ENCODE measurements around the gene SDHAF1.

The SDHAF1 gene

DNA sequence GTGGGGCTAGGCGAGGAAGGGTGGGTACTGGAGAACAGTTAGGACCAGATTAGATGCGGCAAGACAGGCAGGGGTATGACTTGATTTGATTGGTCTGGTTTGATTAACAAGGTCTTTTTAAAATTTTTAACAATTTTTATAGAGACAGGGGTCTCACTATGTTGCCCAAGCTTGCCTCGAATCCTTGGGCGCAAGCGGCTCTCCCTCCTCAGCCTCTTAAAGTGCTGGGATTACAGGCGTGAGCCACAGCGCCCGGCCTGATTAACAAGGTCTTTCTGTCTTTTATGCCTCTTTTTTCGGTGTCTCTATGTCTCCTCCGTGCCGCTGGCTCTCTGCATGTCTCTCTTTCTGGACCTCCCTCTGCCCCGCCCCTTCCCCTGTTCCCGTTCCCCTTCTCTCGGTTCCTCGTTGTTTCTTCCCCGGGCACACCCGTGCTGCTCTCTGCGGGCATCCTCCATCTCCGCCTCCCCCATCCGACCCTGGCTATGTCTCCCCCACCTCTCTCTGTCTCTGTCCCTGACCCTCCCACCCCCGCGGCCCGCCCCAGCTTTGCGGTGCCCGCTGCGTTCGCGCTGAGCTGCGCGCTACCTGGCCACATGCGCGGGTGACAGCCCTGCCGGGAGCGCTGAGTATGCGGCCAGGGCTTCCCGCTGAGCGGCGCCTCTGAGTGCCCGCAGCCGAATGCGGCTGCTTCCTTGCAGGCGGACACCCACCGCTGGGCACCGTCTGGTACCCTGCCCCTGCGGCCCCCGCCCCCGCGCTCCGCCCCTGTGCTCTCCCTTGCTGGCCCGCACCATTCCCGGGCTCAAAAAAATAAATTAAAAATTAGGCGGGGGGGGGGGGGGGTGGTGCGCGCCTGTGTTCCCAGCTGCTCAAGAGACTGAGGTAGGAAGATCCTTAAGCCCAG lies 8.1 kb upstream of the SDHAF1 start:
- DNase-seq (ENCODE audit: low read depth), result no peak

DNA sequence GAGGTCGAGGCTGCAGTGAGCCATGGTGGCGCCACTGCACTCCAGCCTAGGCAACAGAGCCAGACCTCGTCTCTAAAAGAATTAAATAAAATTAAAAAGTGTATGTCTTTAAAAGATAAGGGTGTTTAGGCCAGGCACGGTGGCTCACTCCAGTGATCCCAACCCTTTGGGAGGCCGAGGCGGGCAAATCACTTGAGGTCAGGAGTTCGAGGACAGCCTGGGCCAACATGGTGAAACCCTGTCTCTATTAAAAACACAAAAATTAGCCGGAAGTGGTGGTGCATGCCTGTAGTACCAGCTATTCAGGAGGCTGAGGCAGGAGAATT lies 7.5 kb upstream of the SDHAF1 start:
- DNase-seq (ENCODE audit: low read depth), result no peak

DNA sequence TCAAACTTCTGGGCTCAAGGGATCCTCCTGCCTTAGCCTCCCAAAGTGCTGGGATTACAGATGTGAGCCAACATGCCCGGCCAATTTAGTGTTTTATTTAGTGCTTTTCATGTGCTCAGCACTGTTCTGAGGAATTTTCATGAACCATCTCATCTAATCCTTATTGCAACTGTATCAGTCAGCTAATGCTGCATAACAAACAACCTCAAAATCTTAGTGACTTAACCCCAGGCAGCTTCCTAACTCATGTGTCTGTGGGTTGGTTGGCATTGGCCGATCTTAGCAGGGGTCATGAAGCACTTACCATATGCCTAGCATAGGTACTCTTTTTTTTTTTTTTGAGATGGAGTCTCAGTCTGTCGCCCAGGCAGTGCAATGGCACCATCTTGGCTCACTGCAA lies 6.2 kb upstream of the SDHAF1 start:
- no peak for DNase-seq (ENCODE audit: low read depth)

DNA sequence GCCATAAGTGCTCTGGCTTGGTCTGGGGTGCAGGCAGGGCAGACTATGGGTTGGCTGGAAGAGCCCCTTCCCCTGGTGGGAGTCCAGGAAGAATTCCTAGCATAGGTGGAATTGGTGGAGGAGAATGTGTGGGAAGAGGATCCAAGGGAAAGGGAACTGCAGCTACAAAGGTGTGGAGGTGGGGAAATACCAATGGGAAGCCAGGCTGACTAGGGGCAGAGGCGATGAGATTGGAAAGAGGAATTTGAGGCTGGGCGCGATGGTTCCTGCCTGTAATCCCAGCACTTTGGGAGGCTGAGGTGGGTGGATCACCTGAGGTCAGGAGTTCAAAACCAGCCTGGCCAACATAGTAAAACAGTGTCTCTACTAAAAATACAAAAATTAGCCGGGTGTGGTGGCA lies 4.8 kb upstream of the SDHAF1 start:
- no peak for DNase-seq (ENCODE audit: low read depth)

DNA sequence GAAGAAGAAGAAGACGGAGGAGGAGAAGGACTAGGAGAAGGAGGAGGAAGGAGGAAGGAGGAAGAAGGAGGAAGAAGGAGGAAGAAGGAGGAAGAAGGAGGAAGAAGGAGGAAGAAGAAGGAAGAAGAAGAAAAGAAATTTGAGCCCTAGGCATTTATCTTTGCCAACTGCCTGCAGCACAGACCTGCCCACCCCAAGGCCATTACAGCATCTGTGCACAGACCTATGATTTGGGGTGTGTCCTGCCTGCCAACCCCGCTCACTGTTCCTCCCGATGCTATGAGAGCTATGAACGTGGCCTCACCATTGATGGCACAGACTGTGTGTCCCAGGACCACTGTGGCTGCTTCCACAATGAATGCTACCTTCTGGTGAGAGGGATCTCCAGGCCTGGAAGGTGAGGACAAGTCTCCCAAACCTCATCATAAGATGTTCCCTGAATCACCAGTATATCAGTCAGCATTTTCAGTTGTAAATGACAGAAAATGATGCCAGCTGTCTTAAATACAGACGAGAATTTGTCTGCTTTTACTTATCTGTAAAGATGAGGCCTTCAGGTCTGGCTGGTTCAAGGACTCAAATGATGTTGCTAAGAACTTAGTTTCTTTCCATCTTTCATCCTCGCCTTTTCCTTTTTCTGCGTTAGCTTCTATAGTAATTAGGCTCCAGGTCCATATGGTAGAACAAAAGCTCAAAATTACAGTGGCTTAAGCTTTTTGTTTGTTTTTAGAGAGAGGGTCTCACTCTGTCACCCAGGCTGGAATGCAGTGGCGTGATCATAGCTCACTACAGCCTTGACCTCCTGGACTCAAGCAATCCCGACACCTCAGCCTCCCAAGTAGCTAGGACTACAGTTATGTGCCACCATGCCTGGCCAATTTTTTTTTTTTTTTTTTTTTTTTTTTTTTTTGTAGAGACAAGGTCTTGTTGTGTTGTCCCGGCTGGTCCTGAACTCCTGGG lies 3.9 kb upstream of the SDHAF1 start:
- DNase-seq (ENCODE audit: low read depth), result no peak

DNA sequence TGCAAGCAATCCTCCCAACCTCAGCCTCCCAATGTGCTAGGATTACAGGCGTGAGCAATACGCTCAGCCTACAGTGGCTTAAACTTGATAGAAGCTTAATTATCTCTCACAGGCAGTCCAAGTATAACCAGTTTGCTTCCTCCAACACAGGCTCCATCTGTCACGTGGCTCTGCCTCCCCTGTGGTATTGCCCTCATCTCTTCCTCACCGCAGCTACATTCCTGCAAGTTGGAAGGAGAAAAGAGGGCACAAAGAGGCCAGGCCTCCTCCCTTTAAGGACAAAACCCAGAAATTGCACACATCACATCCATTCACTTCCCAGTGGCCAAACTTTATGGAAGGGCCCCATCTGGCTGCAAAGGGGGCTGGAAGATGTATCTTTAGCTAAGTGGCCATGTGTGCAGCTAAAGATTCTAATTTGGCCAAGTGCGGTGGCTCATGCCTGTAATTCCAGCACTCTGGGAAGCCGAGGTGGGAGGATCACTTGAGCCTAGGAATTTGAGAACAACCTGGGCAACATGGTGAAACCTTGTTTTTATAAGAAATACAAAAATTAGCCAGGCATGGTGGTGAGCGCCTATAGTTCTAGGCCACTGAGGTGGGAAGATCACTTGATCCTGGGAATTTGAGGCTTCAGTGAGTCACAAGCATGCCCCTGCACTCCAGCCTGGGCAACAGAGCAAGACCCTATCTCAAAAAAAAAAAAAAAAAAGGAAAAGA lies 3.1 kb upstream of the SDHAF1 start:
- peak; percentile 21 for DNase-seq (ENCODE audit: low read depth)

DNA sequence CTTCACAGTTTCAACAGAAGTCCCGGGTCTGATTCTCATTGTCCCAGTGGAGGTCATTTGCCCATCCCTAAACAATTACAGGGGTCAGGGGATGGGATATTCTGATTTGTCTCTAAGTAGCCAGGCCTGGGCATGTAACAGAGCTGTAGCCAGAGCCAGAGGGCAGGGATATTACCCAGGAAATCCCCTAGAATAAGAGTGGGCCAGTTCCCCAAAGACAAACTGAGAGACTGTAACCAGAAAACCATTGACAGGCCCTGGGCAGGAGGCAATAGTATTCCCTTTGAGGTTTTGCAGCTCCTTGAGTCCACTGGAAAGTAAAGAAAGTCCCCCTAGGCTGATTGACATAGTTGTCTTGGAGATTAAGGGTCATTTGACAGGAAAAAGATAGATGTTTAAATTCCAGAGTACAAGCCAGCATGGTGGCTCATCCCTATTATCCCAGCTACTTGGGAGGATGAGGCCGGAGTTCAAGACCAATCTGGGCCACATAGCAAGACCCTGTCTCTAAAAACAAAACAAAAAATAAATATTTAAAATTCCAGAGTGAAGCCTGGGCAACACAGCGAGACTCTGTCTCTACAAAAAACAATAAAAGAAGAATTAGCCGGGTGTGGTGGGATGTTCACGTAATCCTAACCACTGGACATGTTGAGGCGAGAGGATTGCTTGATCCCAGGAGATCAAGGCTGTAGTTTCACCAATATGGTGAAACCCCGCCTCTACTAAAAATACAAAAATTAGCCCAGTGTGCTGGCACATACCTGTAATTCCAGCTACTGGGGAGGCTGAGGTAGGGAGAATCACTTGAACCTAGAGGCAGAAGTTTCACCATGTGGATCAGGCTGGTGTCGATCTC lies 1.9 kb upstream of the SDHAF1 start:
- no peak for DNase-seq (ENCODE audit: low read depth)

DNA sequence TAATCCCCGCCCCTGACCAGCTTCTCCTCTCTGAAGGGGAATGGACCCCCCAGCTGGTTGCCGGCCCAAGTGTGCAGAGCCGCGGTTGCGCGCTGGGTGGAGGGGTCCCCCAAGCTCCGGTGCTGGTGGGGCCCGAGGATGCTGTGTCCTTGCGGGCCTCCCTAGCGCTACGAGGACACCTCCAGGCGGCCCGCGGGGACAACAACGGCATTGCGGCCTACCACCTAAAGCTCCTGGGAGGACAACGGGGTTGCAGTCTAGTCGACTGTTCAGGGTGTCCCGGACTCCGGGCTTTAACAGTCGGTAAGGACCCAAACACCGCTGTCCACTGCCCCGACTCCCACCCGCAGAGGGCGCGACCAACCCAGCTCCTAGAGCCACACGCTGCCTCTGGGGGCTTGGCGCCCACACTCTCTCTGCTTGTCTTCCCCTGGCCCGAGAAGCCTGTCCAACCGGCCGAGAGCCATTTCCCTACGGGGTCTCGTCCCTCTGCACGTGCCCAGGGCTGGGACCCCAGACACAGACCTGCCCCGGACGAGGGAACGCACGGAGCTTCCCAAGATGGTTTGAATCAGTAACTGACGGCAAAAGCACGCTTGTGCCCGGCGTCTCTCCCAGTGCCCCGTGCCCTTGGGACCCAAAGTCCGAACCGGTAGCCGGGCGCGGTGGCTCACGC lies 927 bp upstream of the SDHAF1 start:
- DNase-seq (ENCODE audit: low read depth), result no peak

DNA sequence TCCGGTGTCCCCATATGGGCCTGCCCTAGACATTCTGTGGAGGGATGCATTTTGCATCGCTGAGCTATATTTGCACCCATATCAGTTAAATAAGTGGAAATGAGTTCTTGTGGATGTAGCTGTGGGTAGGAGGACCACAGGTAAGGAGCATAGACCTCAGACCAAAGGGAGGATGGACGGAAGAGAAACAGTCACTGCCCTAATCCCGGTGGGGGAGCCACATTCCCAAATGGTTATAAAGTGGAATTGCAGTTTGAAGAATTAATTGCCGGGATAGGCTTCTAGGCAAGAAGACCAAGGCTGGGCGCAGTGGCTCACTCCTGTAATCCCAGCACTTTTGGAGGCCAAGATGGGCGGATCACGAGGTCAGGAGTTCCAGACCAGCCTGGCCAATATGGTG lies 1.8 kb downstream of the SDHAF1 start:
- DNase-seq (ENCODE audit: low read depth), result no peak

DNA sequence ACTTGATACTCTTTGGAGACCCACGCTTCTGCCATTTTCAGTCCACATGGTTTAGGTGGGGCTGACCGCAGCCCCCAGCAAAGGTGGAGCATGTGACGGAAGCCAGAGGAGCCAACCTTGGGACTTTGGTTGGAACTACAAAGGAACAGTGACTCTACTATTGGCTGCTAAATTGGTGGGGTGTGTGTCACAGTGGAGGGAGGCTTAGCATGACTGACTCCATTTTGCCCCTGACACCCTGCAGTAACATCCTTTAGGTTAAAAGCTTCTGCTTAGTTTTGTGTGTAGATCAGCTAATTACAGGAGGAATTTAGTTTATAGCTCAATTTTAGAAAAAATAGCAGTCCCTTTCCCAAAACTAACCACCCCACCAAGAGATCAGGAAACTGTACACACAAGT lies 6.6 kb downstream of the SDHAF1 start:
- DNase-seq (ENCODE audit: low read depth), result no peak

DNA sequence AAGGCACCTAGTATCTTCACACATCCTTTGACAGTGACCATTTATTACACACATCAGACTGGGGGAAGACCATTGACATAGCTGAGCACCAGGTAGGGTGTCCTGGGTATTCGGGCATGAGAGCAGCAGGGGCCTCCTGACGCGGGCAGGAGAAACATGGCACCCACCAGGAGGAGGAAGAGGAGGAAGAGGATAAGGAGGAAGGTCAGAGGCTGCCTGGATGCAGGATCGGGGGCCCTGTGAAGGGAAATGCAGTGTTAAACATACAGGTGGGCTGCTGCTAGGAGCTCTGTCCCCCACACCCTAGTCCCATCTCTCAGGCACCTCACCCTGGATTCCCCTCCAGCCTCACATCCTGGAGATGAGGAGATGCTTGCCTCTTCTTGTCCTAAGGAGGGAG lies 8.3 kb downstream of the SDHAF1 start:
- no peak for DNase-seq (ENCODE audit: low read depth)

DNA sequence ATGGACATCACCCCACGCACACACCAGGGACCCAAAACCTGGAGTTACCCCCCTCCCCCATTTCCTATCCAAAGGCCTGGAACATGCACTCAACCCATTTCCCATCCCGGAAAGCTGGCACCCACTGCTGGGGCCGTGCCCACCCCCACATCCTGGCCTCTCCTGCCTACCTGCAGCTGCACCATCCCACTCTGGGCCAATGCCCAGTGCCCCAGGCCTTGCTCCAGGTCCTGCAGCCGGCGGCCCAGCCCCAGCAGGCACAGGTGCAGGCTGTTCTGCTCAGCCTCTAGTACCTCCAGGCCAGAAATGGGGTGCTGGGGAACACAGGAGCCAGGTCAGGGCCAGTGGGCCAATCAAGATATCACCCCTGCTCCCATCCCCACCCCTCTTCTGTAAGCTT lies 12.0 kb downstream of the SDHAF1 start:
- DNase-seq (ENCODE audit: low read depth), result no peak

DNA sequence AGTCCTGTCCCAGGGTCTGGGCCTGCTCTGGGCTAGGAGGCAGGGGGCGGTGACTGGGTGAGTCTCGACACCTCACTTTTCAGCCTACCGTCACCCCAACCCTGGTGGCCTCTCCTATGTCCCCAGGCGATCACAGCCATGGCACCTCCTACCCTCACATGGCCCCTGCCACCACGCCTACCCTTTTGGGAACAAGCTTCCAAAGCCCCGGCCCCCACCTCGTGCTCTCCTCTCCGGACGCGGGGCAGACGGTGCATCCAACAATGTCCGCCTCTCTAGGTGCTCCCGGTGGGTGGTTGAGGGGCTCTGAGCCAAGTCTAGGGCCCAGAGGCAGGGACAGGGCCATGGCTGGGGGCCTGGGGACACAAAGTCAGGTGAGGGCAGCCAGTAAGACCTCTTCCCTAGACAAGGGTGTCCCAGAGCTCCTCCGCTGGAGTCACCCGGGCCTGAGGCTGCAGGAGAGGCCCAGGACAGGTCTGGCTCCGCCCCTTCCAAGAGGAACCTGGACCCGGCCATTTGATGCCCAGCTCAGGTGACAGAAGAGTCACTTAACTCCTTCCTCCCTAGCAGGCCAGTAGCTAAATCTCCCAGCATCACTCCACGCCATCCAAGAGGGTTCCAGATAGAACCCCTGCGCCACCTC lies 13.5 kb downstream of the SDHAF1 start, which contains the start of gene SYNE4:
SYNE4 (minus strand) TSS at position 478 of the 643 bp plus-strand sequence; CDS start at position 346, 132 bp downstream.
- no peak for DNase-seq (ENCODE audit: low read depth)

DNA sequence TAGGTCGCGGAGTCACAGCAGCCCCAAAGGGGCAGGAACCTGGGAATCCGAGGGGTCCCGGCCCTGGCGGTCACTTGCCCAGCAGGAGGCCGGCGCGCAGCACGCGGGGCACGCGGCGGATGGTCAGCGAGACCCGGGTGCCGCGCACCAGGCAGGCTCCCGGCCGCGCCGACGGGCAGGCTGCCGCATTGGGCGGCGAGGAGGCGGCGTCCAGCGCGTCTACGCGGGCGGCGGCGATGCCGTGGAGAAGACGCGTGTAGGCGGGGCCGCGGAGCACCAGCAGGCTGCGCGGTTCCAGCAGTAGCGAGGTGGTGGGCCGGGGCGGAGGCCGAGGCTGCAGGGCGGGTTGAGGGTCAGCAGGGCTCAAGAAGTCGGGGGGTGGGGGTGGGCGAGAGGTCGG lies 14.2 kb downstream of the SDHAF1 start:
- no peak for DNase-seq (ENCODE audit: low read depth)

DNA sequence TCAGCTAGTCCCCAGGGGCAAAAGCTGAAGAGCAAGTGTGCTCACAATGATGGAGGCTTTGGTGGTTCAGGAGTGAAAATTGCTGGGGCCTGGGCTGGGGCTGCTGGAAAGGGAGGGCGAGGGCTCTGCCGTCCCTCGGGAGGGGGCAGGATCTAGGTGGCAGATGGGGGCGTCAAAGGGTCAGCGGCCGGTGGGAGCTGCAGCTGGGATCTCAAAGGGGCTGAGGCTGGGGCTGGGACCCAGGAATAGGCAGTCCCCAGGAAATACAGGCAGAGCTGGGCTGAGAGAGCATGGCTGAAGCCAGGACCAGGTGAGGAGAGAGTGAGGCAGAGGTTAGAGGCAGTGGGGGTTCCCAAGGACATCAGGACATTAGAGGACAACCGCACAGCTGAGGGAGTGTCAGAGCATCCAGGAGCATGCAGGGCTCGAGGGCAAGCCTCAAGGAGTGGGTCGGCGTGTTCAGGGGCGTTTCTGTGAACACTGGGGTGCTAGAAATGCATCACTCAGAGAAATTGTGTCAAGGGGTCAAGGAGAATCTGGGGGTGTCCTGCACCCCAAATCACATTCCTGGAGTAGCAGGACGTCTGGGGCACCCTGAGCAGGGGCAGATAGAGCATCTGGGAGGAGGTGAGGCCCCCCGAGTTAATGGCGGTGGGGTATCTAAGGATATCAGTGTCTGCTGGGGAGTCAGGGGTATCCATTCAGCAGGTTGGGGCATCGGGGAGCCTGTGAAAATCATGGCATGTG lies 14.8 kb downstream of the SDHAF1 start:
- no peak for DNase-seq (ENCODE audit: low read depth)

DNA sequence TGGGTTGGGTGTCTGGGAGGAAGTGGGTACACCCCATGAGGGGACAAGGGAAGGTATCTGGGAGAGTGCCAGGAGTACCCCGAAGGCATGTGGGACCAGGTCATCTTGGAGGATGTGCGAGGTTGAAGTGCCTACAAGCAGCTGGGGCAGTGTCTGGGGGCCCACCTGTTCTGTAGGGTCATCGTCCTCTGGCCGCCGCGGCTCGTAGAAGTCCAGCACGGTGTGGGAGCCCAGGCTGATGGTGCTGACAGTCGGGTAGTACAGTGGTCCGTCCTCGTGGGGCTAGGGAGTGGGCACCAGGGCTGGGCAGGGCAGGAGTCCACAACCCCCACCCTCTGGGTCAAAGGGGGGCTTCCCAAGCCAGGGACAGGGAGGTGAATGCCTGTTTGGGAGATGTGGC lies 15.4 kb downstream of the SDHAF1 start:
- DNase-seq (ENCODE audit: low read depth), result no peak

DNA sequence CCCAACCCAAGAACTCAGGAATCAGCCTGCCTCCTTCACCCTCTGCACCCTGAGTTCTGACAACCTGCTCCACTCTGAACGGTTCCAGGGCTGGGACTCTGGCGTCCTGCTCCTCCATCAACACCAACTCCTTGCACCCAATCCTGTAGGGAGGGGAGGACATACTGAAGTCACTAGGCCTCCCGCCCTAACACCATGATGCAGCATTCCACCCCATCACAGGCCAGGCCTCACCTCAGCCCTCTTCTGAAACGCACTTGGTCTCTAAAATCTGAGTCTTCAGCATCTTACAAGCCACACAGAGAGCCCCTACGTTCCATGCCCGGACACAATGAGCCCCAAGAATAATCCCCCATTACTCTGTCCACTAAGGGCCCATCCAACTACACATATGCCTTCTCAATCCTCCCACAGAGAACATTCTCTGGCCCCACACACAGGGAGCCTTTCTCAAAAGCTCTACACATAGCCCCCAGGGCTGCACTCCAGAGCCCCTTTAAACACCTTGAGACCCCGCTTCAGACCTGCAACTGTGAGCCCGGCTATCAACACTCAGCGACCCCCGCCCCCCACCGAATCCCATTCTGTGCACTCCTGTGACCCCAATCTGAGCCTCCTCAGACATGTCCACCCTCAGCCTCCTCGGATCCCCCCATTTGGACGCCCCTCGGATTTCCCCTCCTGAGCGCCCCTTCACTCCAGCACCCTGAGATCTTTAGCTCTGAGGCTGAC lies 18.5 kb downstream of the SDHAF1 start:
- no peak for DNase-seq (ENCODE audit: low read depth)

DNA sequence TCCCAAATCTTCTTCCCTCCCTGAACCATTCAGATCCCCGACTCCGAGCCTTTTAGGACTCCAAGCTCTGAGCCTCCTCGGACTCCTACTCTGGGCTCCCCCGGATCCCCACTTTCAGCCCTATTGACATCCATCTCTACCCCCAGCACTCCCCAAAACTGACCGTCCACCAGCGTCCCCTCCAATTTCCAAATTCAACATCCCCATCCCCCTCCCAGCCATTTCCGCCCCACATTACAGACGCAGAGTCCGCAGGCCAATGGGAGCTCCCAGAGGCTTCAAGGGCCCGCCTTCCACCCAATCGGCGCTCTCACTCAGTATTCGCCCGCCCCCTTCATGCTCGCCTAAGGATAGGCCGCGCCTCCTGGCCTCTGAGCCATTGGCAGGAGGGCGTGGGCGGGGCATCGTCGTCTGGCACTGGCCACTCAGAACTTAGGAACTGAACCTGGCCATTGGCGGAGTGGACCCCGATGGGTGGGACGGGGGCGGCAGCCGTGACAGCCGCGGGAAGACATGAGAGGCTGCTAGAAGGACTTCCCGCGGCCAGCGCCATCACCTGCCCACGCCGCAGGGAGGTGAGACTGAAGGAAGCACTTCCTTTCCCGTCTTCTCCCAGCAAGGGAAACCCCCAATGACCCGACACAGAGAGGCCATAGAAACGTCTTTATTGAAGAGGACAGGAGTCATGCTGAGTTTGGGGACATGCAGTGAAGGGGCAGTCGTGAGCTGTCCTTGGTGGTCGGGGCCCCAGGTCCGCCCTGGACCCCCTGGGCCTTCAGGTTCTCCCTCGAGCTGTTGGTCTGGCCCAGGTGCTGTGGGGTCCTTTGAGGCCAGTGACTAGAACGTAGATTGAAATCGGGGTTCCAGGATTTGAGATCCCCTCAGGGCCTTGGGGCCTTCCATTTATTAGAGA lies 19.3 kb downstream of the SDHAF1 start, which contains the start of gene ALKBH6:
ALKBH6 (minus strand) TSS at position 202 of the 913 bp plus-strand sequence. CDS start 816 bp downstream, outside the sequence.
- DNase-seq (ENCODE audit: low read depth), result peak; percentile 99

All from stromal cell of bone marrow (primary cell).